ENCODE measurements around the gene CAMK2N1. TPM values are rescaled to one million over a fixed set of nuclear protein-coding genes. Genes with fewer than 3 reads are reported as not detected.

CAMK2N1 gene
- polyA plus RNA-seq, 1 donor from 2014 or later = 67.1 TPM

DNA sequence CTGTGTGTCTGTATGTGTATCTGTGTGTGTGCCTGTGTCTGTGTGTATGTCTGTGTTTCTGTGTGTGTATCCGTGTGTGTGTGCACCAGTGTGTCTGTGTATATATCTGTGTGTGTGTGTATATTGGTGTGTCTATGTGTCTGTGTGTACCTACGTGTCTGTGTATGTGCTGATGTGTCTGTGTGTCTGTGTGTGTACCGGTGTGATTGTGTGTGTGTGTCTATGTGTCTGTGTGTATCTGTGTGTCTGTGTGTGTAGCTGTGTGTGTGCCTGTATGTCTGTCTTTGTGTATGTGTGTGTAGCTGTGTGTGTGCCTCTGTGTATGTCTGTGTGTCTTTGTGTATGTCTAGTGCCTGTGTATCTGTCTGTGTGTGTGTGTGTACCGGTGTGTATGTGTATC, 32.0 kb downstream of the CAMK2N1 start:
- H4K20me1 ChIP-seq (ENCODE audit: insufficient read depth) = no peaks in the 10 kb centered on the region

GRCh38 chr1:20449735-20450311, 36.2 kb downstream of the CAMK2N1 start:
- TF ChIP-seq EZH2 (IDR thresholded peaks at IDR 0.05; ENCODE audit: borderline replicate concordance, insufficient read depth, low read length, poor library complexity, severe bottlenecking) (no peak), POLR2AphosphoS5 (IDR thresholded peaks at IDR 0.05) (no peak), EP300 (conservative IDR thresholded peaks at IDR 0.05; ENCODE audit: poor library complexity, severe bottlenecking) (no peak), TAF1 (IDR thresholded peaks at IDR 0.05; ENCODE audit: low read depth) (no peak), RAD21 (conservative IDR thresholded peaks at IDR 0.05) (no peak), MXI1 (conservative IDR thresholded peaks at IDR 0.05; ENCODE audit: poor library complexity, severe bottlenecking) (no peak), SMC3 (conservative IDR thresholded peaks at IDR 0.05; ENCODE audit: poor library complexity) (no peak)
- TF ChIP-seq, protein P1, sequence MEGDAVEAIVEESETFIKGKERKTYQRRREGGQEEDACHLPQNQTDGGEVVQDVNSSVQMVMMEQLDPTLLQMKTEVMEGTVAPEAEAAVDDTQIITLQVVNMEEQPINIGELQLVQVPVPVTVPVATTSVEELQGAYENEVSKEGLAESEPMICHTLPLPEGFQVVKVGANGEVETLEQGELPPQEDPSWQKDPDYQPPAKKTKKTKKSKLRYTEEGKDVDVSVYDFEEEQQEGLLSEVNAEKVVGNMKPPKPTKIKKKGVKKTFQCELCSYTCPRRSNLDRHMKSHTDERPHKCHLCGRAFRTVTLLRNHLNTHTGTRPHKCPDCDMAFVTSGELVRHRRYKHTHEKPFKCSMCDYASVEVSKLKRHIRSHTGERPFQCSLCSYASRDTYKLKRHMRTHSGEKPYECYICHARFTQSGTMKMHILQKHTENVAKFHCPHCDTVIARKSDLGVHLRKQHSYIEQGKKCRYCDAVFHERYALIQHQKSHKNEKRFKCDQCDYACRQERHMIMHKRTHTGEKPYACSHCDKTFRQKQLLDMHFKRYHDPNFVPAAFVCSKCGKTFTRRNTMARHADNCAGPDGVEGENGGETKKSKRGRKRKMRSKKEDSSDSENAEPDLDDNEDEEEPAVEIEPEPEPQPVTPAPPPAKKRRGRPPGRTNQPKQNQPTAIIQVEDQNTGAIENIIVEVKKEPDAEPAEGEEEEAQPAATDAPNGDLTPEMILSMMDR (IDR thresholded peaks at IDR 0.05; ENCODE audit: poor library complexity, severe bottlenecking) = no peak
- TF ChIP-seq, protein P2, sequence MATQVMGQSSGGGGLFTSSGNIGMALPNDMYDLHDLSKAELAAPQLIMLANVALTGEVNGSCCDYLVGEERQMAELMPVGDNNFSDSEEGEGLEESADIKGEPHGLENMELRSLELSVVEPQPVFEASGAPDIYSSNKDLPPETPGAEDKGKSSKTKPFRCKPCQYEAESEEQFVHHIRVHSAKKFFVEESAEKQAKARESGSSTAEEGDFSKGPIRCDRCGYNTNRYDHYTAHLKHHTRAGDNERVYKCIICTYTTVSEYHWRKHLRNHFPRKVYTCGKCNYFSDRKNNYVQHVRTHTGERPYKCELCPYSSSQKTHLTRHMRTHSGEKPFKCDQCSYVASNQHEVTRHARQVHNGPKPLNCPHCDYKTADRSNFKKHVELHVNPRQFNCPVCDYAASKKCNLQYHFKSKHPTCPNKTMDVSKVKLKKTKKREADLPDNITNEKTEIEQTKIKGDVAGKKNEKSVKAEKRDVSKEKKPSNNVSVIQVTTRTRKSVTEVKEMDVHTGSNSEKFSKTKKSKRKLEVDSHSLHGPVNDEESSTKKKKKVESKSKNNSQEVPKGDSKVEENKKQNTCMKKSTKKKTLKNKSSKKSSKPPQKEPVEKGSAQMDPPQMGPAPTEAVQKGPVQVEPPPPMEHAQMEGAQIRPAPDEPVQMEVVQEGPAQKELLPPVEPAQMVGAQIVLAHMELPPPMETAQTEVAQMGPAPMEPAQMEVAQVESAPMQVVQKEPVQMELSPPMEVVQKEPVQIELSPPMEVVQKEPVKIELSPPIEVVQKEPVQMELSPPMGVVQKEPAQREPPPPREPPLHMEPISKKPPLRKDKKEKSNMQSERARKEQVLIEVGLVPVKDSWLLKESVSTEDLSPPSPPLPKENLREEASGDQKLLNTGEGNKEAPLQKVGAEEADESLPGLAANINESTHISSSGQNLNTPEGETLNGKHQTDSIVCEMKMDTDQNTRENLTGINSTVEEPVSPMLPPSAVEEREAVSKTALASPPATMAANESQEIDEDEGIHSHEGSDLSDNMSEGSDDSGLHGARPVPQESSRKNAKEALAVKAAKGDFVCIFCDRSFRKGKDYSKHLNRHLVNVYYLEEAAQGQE (IDR thresholded peaks at IDR 0.05; ENCODE audit: borderline replicate concordance) = no peak
- no peak overlapping the region for H3K27ac ChIP-seq (ENCODE audit: low read length)
- no peak overlapping the region for H2AFZ ChIP-seq (ENCODE audit: low read depth, low read length)
- no peak overlapping the region for H3K4me2 ChIP-seq (ENCODE audit: low read length)
- H3K9me2 ChIP-seq (ENCODE audit: insufficient read depth, low read length) = no peaks in the 10 kb centered on the region
- no peaks in the 10 kb centered on the region for H3F3A ChIP-seq (ENCODE audit: insufficient read depth, low read length, poor library complexity, severe bottlenecking)
- H3K9ac ChIP-seq (ENCODE audit: low read length) = no peak overlapping the region
- H3K4me3 ChIP-seq (ENCODE audit: low read length) = no peak overlapping the region
- H3K79me2 ChIP-seq (replicated peaks; ENCODE audit: insufficient read depth, low read length) = no peaks in the 10 kb centered on the region
- no peaks in the 10 kb centered on the region for H3K36me3 ChIP-seq (ENCODE audit: insufficient read depth, low read length)
- no peaks in the 10 kb centered on the region for H3K9me3 ChIP-seq (ENCODE audit: low read length)
- no peaks in the 10 kb centered on the region for H3K27me3 ChIP-seq (ENCODE audit: insufficient read depth, low read depth, low read length)
- H4K20me1 ChIP-seq (ENCODE audit: insufficient read depth) = no peaks in the 10 kb centered on the region

More for the DNA sequence above, 32.0 kb downstream of the CAMK2N1 start:
- H3K9ac ChIP-seq (ENCODE audit: low read length) = no peak overlapping the region
- no peaks in the 10 kb centered on the region for H3K79me2 ChIP-seq (replicated peaks; ENCODE audit: insufficient read depth, low read length)
- H3K9me2 ChIP-seq (ENCODE audit: insufficient read depth, low read length) = no peaks in the 10 kb centered on the region
- H3K9me3 ChIP-seq (ENCODE audit: low read length) = no peaks in the 10 kb centered on the region
- no peak overlapping the region for H2AFZ ChIP-seq (ENCODE audit: low read depth, low read length)
- H3K36me3 ChIP-seq (ENCODE audit: insufficient read depth, low read length) = no peaks in the 10 kb centered on the region
- no peak overlapping the region for H3K27ac ChIP-seq (ENCODE audit: low read length)
- TF ChIP-seq, protein P1 (IDR thresholded peaks at IDR 0.05; ENCODE audit: poor library complexity, severe bottlenecking) = no peak
- TF ChIP-seq TAF1 (IDR thresholded peaks at IDR 0.05; ENCODE audit: low read depth) = no peak
- TF ChIP-seq EP300 (conservative IDR thresholded peaks at IDR 0.05; ENCODE audit: poor library complexity, severe bottlenecking) = no peak
- no peak overlapping the region for H3K4me3 ChIP-seq (ENCODE audit: low read length)
- H3K4me2 ChIP-seq (ENCODE audit: low read length) = no peak overlapping the region
- no peaks in the 10 kb centered on the region for H3F3A ChIP-seq (ENCODE audit: insufficient read depth, low read length, poor library complexity, severe bottlenecking)
- no peaks in the 10 kb centered on the region for H3K27me3 ChIP-seq (ENCODE audit: insufficient read depth, low read depth, low read length)
